HepG2 (cell line): ENCODE data around the gene ADARB2. TPM values are rescaled to one million over a fixed set of nuclear protein-coding genes. Genes with fewer than 3 reads are reported as not detected.

Experiments used
- polyA plus RNA-seq, 8 experiments: library from polyadenylated mRNA; depleted of rRNA in 3 of 8; stranded (reverse) in 7 of 8; unstranded in 1 of 8; fragments of >200 nt; fragmentation: Illumina TruSeq in 4 of 8; extraction: Trizol in 4 of 8; gene quantifications; 2 replicates each; pipeline versions ENCODE4 v1.2.1 to v1.2.3, GENCODE V29; 2011 to 2016; ENCODE audit warnings: low read depth in 4 of 8, missing spikeins in 1 of 8, mixed read lengths in 1 of 8; ENCODE audit not compliant: insufficient read depth in 1 of 8
- total RNA-seq, 5 experiments: library from RNA; depleted of rRNA; stranded (reverse); fragments of >200 nt; fragmentation: Illumina TruSeq; extraction: Trizol; gene quantifications; 2 replicates each; pipeline ENCODE4 v1.2.3, GENCODE V29; 2016; ENCODE audit warnings: low read depth in 1 of 5
- TF ChIP-seq, protein P1 (sequence below): sonication (generic); formaldehyde crosslinking; IDR thresholded peaks from 2 replicates; pipeline ENCODE4 v1.5.0; 2020; ENCODE audit warnings: mild to moderate bottlenecking, missing genetic modification reagents, borderline replicate concordance
- TF ChIP-seq, protein P2 (sequence below): sonication (generic); formaldehyde crosslinking; conservative IDR thresholded peaks from 2 replicates; pipeline ENCODE4 v1.4.0; 2020; ENCODE audit warnings: missing genetic modification reagents

The ADARB2 gene
- total and polyA plus RNA-seq, 2 of the 13 experiments (the other 11 are each of a cell fraction or from before 2014, with no cell fraction given), result not detected

DNA sequence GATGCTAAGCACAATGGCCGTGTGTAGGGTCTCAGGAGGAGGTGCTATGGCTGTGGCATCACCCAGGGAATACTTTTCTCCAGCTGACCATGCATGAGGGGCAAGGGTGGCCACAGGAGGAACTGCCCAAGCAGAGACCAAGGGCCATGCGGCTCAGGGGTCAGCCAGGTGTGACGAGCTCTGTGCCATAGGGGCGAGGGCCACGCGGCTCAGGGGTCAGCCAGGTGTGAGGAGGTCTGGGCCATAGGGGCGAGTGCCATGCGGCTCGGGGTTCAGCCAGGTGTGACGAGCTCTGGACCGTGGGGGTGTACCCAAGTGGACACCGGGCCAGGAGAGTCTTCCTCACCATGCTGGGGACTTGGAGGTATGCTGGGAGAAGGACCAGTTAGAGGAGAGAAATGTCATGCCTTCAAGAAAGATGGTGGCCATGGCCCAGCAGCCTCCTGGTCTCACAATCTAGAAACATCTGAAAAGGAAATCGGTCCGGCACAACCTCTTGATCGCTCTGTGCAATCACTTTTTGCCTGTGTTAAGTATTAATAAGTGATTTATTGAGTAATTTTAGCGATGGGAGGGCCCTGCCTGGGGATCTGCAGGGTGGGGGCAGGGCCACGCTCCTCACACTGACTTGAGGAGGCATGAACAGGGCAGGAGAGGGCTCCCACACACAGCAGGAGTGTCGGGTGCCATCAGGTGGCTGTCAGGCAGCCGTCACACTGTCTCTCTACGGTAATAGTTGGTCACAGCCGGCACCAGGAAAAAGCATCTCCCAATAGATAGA lies 265.0 kb downstream of the ADARB2 start (continued):
- TF ChIP-seq, protein P1, sequence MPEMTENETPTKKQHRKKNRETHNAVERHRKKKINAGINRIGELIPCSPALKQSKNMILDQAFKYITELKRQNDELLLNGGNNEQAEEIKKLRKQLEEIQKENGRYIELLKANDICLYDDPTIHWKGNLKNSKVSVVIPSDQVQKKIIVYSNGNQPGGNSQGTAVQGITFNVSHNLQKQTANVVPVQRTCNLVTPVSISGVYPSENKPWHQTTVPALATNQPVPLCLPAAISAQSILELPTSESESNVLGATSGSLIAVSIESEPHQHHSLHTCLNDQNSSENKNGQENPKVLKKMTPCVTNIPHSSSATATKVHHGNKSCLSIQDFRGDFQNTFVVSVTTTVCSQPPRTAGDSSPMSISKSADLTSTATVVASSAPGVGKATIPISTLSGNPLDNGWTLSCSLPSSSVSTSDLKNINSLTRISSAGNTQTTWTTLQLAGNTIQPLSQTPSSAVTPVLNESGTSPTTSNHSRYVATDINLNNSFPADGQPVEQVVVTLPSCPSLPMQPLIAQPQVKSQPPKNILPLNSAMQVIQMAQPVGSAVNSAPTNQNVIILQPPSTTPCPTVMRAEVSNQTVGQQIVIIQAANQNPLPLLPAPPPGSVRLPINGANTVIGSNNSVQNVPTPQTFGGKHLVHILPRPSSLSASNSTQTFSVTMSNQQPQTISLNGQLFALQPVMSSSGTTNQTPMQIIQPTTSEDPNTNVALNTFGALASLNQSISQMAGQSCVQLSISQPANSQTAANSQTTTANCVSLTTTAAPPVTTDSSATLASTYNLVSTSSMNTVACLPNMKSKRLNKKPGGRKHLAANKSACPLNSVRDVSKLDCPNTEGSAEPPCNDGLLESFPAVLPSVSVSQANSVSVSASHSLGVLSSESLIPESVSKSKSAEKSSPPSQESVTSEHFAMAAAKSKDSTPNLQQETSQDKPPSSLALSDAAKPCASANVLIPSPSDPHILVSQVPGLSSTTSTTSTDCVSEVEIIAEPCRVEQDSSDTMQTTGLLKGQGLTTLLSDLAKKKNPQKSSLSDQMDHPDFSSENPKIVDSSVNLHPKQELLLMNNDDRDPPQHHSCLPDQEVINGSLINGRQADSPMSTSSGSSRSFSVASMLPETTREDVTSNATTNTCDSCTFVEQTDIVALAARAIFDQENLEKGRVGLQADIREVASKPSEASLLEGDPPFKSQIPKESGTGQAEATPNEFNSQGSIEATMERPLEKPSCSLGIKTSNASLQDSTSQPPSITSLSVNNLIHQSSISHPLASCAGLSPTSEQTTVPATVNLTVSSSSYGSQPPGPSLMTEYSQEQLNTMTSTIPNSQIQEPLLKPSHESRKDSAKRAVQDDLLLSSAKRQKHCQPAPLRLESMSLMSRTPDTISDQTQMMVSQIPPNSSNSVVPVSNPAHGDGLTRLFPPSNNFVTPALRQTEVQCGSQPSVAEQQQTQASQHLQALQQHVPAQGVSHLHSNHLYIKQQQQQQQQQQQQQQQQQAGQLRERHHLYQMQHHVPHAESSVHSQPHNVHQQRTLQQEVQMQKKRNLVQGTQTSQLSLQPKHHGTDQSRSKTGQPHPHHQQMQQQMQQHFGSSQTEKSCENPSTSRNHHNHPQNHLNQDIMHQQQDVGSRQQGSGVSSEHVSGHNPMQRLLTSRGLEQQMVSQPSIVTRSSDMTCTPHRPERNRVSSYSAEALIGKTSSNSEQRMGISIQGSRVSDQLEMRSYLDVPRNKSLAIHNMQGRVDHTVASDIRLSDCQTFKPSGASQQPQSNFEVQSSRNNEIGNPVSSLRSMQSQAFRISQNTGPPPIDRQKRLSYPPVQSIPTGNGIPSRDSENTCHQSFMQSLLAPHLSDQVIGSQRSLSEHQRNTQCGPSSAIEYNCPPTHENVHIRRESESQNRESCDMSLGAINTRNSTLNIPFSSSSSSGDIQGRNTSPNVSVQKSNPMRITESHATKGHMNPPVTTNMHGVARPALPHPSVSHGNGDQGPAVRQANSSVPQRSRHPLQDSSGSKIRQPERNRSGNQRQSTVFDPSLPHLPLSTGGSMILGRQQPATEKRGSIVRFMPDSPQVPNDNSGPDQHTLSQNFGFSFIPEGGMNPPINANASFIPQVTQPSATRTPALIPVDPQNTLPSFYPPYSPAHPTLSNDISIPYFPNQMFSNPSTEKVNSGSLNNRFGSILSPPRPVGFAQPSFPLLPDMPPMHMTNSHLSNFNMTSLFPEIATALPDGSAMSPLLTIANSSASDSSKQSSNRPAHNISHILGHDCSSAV (CRISPR knock-in tag), result no peak
- TF ChIP-seq, protein P2, sequence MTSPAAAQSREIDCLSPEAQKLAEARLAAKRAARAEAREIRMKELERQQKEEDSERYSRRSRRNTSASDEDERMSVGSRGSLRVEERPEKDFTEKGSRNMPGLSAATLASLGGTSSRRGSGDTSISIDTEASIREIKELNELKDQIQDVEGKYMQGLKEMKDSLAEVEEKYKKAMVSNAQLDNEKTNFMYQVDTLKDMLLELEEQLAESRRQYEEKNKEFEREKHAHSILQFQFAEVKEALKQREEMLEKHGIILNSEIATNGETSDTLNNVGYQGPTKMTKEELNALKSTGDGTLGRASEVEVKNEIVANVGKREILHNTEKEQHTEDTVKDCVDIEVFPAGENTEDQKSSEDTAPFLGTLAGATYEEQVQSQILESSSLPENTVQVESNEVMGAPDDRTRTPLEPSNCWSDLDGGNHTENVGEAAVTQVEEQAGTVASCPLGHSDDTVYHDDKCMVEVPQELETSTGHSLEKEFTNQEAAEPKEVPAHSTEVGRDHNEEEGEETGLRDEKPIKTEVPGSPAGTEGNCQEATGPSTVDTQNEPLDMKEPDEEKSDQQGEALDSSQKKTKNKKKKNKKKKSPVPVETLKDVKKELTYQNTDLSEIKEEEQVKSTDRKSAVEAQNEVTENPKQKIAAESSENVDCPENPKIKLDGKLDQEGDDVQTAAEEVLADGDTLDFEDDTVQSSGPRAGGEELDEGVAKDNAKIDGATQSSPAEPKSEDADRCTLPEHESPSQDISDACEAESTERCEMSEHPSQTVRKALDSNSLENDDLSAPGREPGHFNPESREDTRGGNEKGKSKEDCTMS (CRISPR knock-in tag), result no peak
